ENCODE results near the gene SKI.
"Not testable (repeated sequence)": the region's sequence is repeated elsewhere in the genome, so short reads cannot be mapped to it uniquely, and the experiment has no call there.

SKI gene

GRCh38 chr1:2313651-2314261 lies 85.6 kb downstream of the SKI start:
- DNase-seq = no peak

- DNase-seq = peak; percentile 4
Observed at GRCh38 chr1:2314273-2314802, 86.2 kb downstream of the SKI start.

- no peak for DNase-seq
Observed at GRCh38 chr1:2314803-2315673, 86.9 kb downstream of the SKI start.

- DNase-seq = no peak
Observed at GRCh38 chr1:2315674-2316450, 87.7 kb downstream of the SKI start.

GRCh38 chr1:2316451-2316961 lies 88.4 kb downstream of the SKI start:
- DNase-seq = no peak

GRCh38 chr1:2317230-2318065 lies 89.3 kb downstream of the SKI start:
- DNase-seq = no peak

GRCh38 chr1:2318314-2319278 lies 90.5 kb downstream of the SKI start:
- no peak for DNase-seq

- DNase-seq = no peak
Observed at GRCh38 chr1:2319291-2319690, 91.2 kb downstream of the SKI start.

GRCh38 chr1:2320006-2320405 lies 91.9 kb downstream of the SKI start:
- no peak for DNase-seq

- DNase-seq = no peak
Observed at GRCh38 chr1:2320760-2321667, 92.9 kb downstream of the SKI start.

GRCh38 chr1:2322065-2322571 lies 94.0 kb downstream of the SKI start:
- DNase-seq = no peak

GRCh38 chr1:2322581-2323211 lies 94.6 kb downstream of the SKI start:
- DNase-seq = no peak

- DNase-seq = no peak
Observed at GRCh38 chr1:2323451-2323974, 95.4 kb downstream of the SKI start.

- no peak for DNase-seq
Observed at GRCh38 chr1:2324553-2325366, 96.6 kb downstream of the SKI start.

GRCh38 chr1:2326524-2326923 lies 98.4 kb downstream of the SKI start:
- DNase-seq = no peak

- not testable (repeated sequence) for DNase-seq
Observed at GRCh38 chr1:2327162-2327561, 99.0 kb downstream of the SKI start.

- DNase-seq = no peak
Observed at GRCh38 chr1:2327841-2328240, 99.7 kb downstream of the SKI start.

Data from MV-4-11 (cell line).